ENCODE results near the gene GIPC1.
"Not testable (repeated sequence)": the region's sequence is repeated elsewhere in the genome, so short reads cannot be mapped to it uniquely, and the experiment has no call there.

The GIPC1 gene

GRCh38 chr19:14496029-14496833 lies at the start of gene GIPC1:
TSS of gene GIPC1 (minus strand) at chr19:14496127. CDS start at chr19:14482976, 13,151 bp downstream.
- DNase-seq (ENCODE audit: low read depth, low spot score) = peak; percentile 52

GRCh38 chr19:14545716-14546082 lies 49.8 kb upstream of the GIPC1 start:
- no peak for DNase-seq (ENCODE audit: low read depth, low spot score)

GRCh38 chr19:14544977-14545715 lies 49.2 kb upstream of the GIPC1 start:
- no peak for DNase-seq (ENCODE audit: low read depth, low spot score)

- no peak for DNase-seq (ENCODE audit: low read depth, low spot score)
Measured at GRCh38 chr19:14544047-14544446, 48.1 kb upstream of the GIPC1 start.

DNA sequence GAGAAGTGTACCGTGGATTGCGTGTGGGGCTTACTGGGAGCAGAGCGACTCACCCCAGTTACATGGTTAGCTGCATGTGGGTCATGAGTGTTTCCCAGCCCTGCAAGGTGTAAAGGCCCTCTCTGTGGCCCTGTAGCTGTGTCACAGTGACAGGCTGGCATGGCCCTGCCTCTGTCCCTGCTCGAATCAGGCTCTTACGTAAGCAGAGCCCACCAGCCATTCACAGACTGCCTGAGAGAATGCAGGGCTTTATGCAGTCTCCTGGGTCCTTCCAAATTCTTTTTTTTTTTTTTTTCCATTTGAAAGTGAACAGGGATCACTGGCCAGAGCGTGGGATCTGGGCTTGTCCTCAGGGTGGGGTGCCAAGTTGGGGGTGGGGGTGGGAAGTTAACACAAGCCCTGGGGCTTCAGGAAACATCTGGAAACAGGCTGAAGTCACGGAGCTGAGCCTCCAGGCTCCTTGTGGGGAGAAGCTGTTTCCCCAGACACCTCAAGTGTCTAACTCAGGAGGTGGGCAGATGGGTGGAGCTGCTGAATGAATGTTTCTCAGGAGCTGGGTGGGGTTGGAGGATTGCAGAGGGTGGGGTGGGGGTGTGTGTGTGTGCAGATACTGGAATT lies 46.9 kb upstream of the GIPC1 start:
- DNase-seq (ENCODE audit: low read depth, low spot score) = no peak

DNA sequence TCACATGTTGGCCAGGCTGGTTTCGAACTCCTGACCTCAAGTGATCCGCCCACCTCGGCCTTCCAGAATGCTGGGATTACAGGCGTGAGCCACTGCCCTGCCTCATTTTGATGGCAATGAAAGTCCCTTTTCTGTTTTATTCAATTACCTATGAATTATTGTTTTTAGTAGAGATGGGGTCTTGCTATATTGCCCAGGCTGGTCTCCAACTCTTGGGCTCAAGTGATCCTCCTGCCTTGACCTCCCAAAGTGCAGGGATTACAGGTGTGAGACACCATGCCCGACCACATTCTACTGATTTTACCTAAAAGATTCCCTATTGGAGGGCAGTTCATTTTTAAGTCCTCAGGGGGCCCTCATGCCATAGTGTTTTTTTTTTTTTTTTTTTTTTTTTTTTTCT lies 46.1 kb upstream of the GIPC1 start:
- DNase-seq (ENCODE audit: low read depth, low spot score) = not testable (repeated sequence)

DNA sequence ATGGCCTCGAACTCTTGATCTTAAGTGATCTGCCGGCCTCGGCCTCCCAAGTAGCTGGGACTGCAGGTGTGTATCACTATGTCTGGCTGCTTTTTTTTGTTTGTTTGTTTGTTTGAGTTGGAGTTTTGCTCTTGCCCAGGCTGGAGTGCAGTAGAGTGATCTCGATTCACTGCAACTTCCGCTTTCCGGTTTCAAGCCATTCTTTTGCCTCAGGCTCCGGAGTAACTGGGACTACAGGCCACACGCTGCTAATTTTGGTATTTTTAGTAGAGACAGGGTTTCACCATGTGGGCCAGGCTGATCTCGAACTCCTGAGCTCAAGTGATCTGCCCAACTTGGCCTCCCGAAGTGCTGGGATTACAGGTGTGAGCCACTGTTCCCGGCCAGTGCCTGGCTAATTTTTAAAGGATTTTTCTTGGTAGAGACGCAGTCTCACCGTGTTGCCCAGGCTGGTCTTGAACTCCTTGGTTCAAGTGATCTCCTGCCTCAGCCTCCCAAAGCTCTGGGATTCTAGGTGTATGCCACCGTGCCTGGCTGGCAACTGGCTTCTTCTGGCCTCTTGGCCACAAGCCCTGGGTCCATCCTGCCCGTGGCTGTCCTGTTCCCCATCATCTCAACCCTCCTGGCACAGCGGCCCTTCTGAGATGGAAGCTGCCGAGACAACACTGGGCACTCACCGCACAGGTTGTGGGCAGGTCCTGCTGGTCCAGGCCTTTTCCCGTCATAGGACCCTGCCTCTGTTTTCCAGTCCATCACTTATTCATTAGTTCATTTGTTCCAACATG lies 45.0 kb upstream of the GIPC1 start:
- no peak for DNase-seq (ENCODE audit: low read depth, low spot score)

DNA sequence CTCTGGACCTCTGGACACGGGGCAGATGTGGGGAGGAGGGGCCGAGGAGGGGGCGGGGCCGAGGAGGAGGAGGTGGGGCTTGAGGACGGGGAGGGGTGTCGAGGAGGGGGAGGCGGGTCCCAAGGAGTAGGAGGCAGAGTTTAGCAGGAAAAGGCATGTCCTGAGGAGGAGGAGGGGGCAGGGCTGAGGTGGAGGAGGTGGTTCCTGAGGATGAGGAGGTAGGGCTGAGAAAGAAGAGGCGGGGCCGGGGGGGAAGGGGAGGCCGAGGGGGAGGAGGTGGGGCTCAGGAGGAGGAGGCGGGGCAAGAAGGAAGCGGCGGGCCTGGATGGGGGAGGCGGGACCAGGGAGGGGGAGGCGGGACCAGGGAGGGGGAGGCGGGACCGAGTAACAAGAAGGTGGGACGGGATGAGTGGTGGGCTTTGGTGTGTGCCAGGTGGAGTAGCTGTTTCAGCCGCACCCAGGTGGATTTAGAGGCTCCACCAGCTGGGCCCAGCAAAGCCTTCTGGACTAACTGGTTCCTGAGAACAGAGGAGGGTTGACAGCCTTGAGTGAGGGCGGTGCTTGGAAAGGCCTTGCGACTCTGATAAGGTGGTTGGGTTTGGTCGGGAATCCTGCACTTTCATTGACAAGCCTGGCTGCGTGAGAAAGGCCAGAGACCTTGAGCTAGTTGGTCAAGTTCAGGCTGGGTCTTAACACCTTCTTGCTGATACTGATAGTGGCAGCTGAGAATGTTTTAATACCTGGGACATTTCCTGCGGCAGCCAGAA lies 41.2 kb upstream of the GIPC1 start:
- no peak for DNase-seq (ENCODE audit: low read depth, low spot score)

- DNase-seq (ENCODE audit: low read depth, low spot score) = no peak
Measured at GRCh38 chr19:14533450-14533849, 37.5 kb upstream of the GIPC1 start.

- no peak for DNase-seq (ENCODE audit: low read depth, low spot score)
Measured at GRCh38 chr19:14530506-14530905, 34.6 kb upstream of the GIPC1 start.

DNA sequence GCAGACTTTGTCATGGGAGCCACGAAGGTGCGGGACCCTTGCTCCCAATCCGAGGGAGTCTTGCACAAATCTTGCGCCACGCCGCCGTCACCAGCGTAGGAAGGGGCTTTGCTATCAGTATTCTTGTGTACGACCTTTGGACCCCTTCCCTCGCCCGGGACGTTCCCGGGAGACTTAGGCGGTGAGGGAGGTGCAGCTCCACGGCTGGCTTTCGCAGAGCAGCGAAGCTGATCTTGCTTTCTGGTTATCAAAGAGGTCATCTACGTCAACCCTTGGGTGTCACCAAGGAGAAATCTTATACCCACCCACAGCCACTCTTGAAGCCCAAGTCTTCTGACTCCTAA lies 34.0 kb upstream of the GIPC1 start:
- DNase-seq (ENCODE audit: low read depth, low spot score) = no peak

DNA sequence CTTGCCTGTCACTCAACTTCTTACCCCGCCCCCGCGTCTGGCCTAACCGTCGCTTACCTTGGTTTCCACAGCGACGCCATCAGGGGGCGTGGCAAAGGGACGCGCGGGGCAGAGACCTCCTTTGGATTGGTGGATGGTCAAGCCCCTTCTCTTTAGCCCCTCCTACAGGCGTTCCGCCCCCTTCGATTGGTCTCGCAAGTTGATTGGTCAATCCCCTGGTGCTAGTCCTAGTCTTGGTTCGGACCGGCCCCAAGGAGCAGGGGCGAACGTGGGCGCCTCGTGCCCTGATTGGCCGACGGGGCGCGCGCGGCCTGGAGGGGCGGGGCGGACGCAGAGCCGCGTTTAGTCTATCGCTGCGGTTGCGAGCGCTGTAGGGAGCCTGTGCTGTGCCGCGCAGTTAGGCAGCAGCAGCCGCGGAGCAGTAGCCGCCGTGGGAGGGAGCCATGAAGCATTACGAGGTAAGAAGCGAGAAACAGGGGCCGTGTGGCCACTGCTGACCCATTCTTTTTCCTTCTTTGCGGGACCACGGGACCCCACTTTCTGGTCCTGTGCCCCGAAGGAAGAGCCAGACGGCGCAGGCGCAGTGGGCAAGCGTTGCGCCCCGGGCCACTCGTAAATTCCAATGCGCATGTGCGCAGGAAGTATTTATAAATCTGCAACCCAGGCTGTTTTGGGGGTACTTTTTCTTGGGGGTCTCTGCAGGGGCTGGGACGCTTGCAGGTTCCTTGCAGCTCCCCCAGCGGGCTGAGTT lies 33.5 kb upstream of the GIPC1 start, which contains the start of gene TECR:
TECR (plus strand) TSS at position 341 of the 751 bp plus-strand sequence; CDS start at position 444, 103 bp downstream.
- peak; percentile 100 for DNase-seq (ENCODE audit: low read depth, low spot score)

- DNase-seq (ENCODE audit: low read depth, low spot score) = no peak
Measured at GRCh38 chr19:14528419-14529253, 32.7 kb upstream of the GIPC1 start.

DNA sequence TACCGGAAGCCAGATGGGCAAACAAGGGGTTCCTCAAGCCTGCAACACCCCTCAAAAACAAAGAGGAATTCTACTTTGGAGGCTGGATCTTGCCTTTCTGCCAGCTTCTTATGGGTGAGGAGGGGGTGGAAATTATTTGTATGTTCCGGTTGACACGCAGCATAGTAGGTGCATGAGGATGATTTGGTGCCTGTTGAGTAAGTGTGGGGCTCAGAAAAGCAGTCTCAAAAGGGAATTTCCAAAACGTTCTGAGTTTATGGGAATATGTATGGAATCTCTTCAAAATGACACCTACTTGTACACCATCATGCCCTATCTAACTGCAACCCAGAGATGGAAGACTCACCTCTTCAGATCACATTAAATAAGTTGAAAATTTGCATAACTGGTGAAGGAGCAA lies 30.5 kb upstream of the GIPC1 start:
- no peak for DNase-seq (ENCODE audit: low read depth, low spot score)

DNA sequence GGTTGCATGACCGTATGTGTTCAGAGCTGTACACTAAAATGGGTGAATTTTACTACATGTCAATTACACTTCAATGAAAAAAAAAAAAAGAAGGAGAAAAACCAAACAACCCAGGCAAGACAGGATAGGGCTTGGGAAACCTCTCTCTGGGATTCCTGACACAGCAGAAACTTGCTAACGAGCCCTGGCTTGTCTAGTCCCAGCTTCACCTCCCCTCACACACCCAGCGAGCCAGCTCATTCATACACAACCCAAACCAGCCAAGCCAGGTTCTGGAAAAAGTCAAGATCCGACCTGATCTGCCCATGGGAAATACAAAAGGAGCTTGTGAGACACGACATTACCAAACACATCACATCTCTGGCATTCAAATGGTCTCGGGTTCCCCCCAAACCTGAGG lies 29.8 kb upstream of the GIPC1 start:
- DNase-seq (ENCODE audit: low read depth, low spot score) = no peak

DNA sequence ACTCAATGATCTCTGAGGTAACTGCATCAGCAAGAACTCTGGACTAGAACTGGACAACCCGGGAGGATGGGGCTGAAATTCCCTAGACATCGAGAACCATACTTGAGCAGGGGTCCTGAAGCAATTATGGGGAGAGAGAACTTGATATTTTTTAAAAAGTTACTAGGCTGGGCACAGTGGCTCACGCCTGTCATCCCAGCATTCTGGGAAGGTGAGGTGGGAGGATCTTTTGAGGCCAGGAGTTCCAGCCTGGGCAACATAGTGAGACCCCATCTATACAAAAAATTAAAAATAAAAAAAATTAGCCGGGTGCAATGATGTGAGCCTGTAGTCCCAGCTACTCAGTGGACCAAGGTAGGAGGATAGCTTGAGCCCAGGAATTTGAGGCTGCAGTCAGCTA lies 24.6 kb upstream of the GIPC1 start:
- no peak for DNase-seq (ENCODE audit: low read depth, low spot score)

GRCh38 chr19:14519860-14520407 lies 24.0 kb upstream of the GIPC1 start:
- no peak for DNase-seq (ENCODE audit: low read depth, low spot score)

GRCh38 chr19:14519245-14519859 lies 23.4 kb upstream of the GIPC1 start:
- DNase-seq (ENCODE audit: low read depth, low spot score) = no peak
